Epithelial cell of proximal tubule (primary cell): Measurements from ENCODE around the gene SQSTM1. TPM values are rescaled to one million over a fixed set of nuclear protein-coding genes. Genes with fewer than 3 reads are reported as not detected.

Experiments used
- DNase-seq: peaks from one replicate; pipeline ENCODE4 v3.0.0-alpha.2; 2011; ENCODE audit warnings: low read depth
- H3K4me3 ChIP-seq: 2 replicates; pipeline ENCODE4 v1.5.1; 2011; ENCODE audit warnings: low read depth, mild to moderate bottlenecking, low read length
- total RNA-seq: library from RNA; depleted of rRNA; stranded (reverse); fragments of >200 nt; gene quantifications from 2 replicates; pipeline ENCODE4 v1.2.3, GENCODE V29; 2015
- TF ChIP-seq, protein P1 (sequence below): conservative IDR thresholded peaks from 2 replicates; pipeline ENCODE4 v1.5.1; 2012; ENCODE audit warnings: low read depth, mild to moderate bottlenecking, low read length

SQSTM1 gene
- total RNA-seq, 1 donor from 2014 or later, result 233 TPM

DNA sequence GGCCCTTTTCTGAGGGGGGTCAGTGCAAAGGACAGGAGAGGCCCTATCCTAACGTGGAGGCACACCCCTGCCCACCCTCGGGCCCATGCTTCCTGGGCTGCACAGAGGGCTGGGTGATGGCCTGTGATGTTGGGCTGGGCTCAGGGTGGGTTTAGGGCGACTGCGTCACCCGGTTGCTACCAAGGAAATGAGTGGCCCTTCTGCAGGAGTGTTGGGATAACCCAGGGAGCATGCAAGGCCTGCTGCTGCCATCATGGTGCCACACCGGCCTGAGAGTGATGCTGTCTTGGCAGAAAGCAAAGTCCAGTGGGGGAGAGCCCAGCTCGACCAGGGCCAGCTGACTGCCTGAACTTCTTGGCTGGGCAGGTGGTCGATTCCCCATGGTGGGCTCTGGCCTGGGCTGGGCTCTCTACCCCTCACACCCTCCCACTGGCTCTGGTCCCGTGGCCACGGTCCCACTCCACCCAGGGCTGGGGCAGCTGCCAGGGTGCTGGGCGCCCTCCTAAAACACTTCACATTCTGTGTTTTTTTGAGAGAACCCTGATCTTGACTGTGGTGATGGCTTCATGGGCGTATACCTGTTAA, 59.5 kb downstream of the SQSTM1 start:
- no peak overlapping the region for H3K4me3 ChIP-seq
- TF ChIP-seq, protein P1, sequence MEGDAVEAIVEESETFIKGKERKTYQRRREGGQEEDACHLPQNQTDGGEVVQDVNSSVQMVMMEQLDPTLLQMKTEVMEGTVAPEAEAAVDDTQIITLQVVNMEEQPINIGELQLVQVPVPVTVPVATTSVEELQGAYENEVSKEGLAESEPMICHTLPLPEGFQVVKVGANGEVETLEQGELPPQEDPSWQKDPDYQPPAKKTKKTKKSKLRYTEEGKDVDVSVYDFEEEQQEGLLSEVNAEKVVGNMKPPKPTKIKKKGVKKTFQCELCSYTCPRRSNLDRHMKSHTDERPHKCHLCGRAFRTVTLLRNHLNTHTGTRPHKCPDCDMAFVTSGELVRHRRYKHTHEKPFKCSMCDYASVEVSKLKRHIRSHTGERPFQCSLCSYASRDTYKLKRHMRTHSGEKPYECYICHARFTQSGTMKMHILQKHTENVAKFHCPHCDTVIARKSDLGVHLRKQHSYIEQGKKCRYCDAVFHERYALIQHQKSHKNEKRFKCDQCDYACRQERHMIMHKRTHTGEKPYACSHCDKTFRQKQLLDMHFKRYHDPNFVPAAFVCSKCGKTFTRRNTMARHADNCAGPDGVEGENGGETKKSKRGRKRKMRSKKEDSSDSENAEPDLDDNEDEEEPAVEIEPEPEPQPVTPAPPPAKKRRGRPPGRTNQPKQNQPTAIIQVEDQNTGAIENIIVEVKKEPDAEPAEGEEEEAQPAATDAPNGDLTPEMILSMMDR, result no peak
- DNase-seq, result no peak

DNA sequence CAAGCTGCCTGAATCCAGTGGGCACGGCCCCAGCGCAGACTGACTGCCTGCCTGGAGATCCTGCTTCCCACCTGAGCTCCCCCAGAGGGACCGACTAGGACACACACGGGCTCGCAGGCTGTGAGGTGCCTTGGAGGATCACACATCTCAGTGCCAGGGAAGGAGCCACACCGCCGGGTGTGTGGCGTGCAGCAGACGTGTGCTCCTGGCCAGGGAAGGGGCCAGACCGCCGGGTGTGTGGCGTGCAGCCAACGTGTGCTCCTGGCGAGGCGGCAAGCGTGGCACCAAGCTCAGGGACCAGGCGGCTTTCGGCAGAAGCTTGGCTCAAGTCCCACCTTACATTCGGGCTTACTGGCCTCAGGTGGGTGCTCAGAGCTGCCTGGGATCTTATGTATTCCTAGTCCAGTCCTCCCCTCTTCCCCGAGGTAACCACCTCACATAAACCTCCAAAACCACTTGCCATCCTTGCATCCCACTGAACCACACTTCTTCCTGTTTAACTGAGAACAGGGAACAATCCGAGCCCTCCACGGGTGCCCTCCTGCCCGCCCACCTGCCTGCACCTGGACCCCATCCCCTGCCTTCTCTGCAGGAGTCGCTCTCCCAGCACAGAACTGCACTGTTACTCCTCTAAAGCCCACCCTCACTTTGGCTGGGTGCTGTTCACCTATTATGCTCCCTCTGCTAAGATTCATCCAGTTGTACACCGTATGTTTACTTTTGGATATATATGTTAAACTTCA, 60.3 kb downstream of the SQSTM1 start:
- no peak overlapping the region for H3K4me3 ChIP-seq
- TF ChIP-seq, protein P1, result no peak
- DNase-seq, result no peak

DNA sequence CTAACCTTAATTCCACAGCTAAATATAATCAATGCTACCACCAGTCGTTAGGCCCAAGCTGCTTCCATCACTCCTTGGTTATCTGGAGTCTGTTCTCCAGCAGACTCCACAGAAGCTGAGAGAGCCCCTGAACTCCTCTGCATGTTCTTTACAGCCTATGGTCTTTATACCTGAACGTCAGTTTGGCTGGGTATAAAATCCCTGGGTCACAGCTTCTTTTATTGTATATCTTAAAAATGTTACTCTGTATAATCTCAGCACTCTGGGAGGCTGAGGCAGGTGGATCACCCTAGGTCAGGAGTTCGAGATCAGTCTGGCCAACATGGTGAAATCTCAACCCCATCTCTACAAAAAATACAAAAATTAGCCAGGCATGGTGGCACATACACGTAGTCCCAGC, 61.6 kb downstream of the SQSTM1 start:
- TF ChIP-seq, protein P1, result no peak
- DNase-seq, result no peak
- H3K4me3 ChIP-seq, result no peak overlapping the region

DNA sequence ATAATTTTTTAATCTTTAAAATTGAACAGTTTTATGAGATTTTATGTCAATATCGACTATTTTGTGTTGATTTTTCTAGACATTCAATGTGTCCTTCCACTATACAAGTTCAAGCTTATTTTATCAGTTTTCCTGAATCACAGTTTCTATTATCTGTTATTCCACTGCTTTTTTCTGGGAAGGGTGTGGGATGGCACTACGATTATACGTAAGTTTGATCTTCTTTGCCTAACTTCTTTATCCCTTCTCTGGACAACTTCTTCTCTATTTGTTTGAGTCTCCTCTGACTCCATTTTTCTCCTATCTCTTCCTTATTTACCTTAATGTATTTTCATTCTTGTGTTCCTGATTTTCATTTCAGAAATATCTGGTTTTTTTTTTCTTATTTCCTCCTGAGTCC, 62.5 kb downstream of the SQSTM1 start:
- no peak overlapping the region for H3K4me3 ChIP-seq
- TF ChIP-seq, protein P1, result no peak
- DNase-seq, result no peak

DNA sequence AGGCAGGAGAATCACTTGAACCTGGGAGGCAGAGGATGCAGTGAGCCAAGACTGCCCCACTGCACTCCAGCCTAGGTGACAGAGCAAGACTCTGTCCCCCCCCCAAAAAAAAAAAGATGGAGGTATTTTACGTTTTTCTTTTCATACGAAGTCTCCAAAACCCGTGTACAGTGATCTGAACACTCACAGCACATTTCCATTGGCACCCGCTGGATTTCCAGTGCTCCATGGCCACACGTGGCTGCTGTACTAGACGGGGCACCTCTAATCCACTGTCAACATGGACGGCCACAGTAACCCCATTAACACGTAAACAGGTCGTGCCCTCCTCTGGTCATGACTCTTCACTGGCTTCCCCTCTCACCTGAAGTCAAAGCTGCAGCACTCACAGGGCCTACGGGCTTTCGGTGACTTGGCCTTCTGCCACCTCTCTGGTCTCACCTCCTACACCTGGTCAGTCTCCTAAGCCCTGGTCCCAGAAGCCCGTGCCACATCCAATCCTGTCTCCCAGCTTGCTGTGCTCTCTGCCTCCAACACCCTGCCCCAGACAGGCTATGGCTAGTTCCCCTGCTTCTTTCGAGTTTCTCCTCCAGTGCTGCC, 64.9 kb downstream of the SQSTM1 start:
- H3K4me3 ChIP-seq, result no peak overlapping the region
- TF ChIP-seq, protein P1, result no peak
- DNase-seq, result no peak

DNA sequence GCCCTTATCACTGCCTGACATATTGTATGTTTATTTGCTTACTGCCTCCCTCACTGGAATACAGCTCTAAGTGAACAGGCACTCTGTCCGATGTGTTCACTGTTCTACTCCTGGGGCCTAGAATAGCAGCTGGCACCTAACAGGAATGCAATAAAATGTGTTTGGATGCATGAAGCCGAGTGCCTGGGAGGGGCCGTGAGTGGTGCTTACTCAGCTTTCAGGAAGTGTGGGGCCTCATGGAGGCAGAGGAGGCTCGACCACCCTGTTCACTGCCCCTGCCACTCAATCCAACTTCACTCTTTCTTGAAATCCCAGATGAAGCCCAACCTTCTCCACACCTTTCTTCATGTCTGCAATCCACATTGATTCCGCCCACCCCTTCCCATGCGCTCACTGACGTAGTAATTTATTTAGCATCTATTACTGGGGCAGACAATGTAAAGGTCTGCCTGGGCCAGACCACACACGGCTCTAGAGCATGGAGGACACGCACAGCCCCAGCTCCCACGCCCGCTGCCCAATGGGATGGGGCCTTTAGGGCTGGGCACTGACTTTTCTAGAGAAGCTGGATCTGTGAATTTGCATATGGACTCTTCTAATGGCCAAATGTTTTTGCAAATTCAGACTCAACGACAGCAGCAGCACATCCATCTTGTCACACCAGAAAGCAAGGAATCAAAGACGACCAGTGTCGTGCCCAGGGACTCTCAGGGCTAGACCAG, 65.6 kb downstream of the SQSTM1 start:
- TF ChIP-seq, protein P1, result no peak
- DNase-seq, result no peak
- no peak overlapping the region for H3K4me3 ChIP-seq
